Adrenal gland (tissue), 5 donors: ENCODE results near the gene ANKRD44.

ENCODE experiments used
- CTCF ChIP-seq, 6 experiments: fragments of 450-650 bp in 4 of 6; fragments of 200-600 bp in 2 of 6; sonication (generic) in 1 of 6; IDR thresholded peaks; 1 replicate in 5 of 6; 2 replicates in 1 of 6; pipeline versions ENCODE4 v1.5.1 to v1.8.0; 2016 to 2021; ENCODE audit warnings: antibody characterized with exemption in 6 of 6, mild to moderate bottlenecking in 2 of 6, moderate library complexity in 1 of 6
- POLR2A ChIP-seq, 2 donors: fragments of 450-650 bp; IDR thresholded peaks; one replicate each; pipeline ENCODE4 v1.6.1; 2017; ENCODE audit warnings: antibody characterized with exemption in 2 of 2, mild to moderate bottlenecking in 2 of 2, moderate library complexity in 1 of 2
- donor health status: DM: no; HTN: no; CAD: no.

GRCh38 chr2:197256021-197256420 is 54.6 kb downstream of the ANKRD44 start:
- TF ChIP-seq CTCF (IDR thresholded peaks at IDR 0.05) (no peak), POLR2A (IDR thresholded peaks at IDR 0.05) (no peak)
